BJ (cell line): ENCODE data around the gene TMEM14C. TPM values are rescaled to one million over a fixed set of nuclear protein-coding genes. Genes with fewer than 3 reads are reported as not detected.
A peak's percentile ranks its signal among the peaks of the same experiment; 100 is the strongest.
"Not testable (repeated sequence)": the region's sequence is repeated elsewhere in the genome, so short reads cannot be mapped to it uniquely, and the experiment has no call there.

Source experiments
- CTCF ChIA-PET: fragments of 350-600 bp; formaldehyde crosslinking; extraction: SDS; loops from one replicate; lab custom pipeline; 2021; ENCODE audit warnings: antibody characterized with exemption, inconsistent platforms; lab: Yijun Ruan, JAX
- POLR2A ChIA-PET: fragments of 300-600 bp; sonication (Branson Sonifier 250); formaldehyde crosslinking; extraction: SDS; loops from one replicate; lab custom pipeline; 2021; ENCODE audit warnings: antibody characterized with exemption; lab: Charles Lee
- DNase-seq: peaks from one replicate; pipeline ENCODE4 v3.0.0-alpha.2; 2011; ENCODE audit warnings: low read depth
- H3K27me3 ChIP-seq: 2 replicates; pipeline ENCODE4 v1.6.0; 2011; ENCODE audit warnings: low read length; ENCODE audit not compliant: control insufficient read depth, insufficient read depth
- H3K36me3 ChIP-seq: 2 replicates; pipeline ENCODE4 v1.5.1; 2011; ENCODE audit warnings: low read length; ENCODE audit not compliant: control insufficient read depth, insufficient read depth
- H3K4me3 ChIP-seq: 2 replicates; pipeline ENCODE4 v1.5.1; 2011; ENCODE audit warnings: low read depth, mild to moderate bottlenecking, control low read depth, low read length
- CTCF ChIP-seq: IDR thresholded peaks from 2 replicates; pipeline ENCODE4 v1.5.1; 2011; ENCODE audit warnings: low read depth, mild to moderate bottlenecking, control low read depth, inconsistent platforms, low read length, moderate library complexity; ENCODE audit not compliant: insufficient read depth
- polyA plus RNA-seq: library from polyadenylated mRNA; depleted of rRNA; stranded (reverse); fragments of >200 nt; gene quantifications from 2 replicates; pipeline ENCODE4 v1.2.3, GENCODE V29; 2011

Gene TMEM14C
- polyA plus RNA-seq, 1 experiment = 210 TPM

- no peak for DNase-seq
- ChIA-PET POLR2A (no interaction called here), CTCF (interaction anchor here (2.4 kb wide), 1 partner anchor 10 kb away, joined by 10 read pairs; no protein-coding TSS in a partner anchor)
- H3K4me3 ChIP-seq = no peak overlapping the region
- TF ChIP-seq CTCF = no peak
- H3K36me3 ChIP-seq = peaks cover 14% of the 10 kb centered on the region
- no peaks in the 10 kb centered on the region for H3K27me3 ChIP-seq
Measured at GRCh38 chr6:10749734-10750133, 26.9 kb downstream of the TMEM14C start.

GRCh38 chr6:10750568-10750967 is 27.7 kb downstream of the TMEM14C start:
- H3K27me3 ChIP-seq, DNase-seq, H3K4me3 ChIP-seq, POLR2A ChIA-PET: not testable (repeated sequence)
- H3K36me3 ChIP-seq = peaks cover 14% of the 10 kb centered on the region
- CTCF ChIA-PET = interaction anchor here (1.2 kb wide), 1 partner anchor 10 kb away, joined by 3 read pairs; no protein-coding TSS in a partner anchor

GRCh38 chr6:10751757-10752156 is 28.9 kb downstream of the TMEM14C start:
- DNase-seq, POLR2A ChIA-PET, H3K4me3 ChIP-seq, CTCF ChIA-PET, H3K27me3 ChIP-seq: not testable (repeated sequence)
- peaks cover 14% of the 10 kb centered on the region for H3K36me3 ChIP-seq

GRCh38 chr6:10756085-10756484 is 33.2 kb downstream of the TMEM14C start:
- DNase-seq = no peak
- peaks cover 9% of the 10 kb centered on the region for H3K36me3 ChIP-seq
- CTCF ChIA-PET = no interaction called here

GRCh38 chr6:10759312-10759839 is 36.5 kb downstream of the TMEM14C start:
- peak; percentile 59 for DNase-seq
- Histone ChIP-seq H3K4me3 (no peak overlapping the region), H3K36me3 (peaks cover under 1% of the 10 kb centered on the region), H3K27me3 (no peaks in the 10 kb centered on the region)
- ChIA-PET CTCF (interaction anchor here (0.9 to 2.4 kb wide), 5 partner anchors 10 to 40 kb away, joined by 3 to 10 read pairs (median 4); partner anchors contain the start of gene TMEM14B), POLR2A (no interaction called here)
- TF ChIP-seq CTCF = peak; percentile 66

More at GRCh38 chr6:10756085-10756484, 33.2 kb downstream of the TMEM14C start:
- H3K27me3 ChIP-seq = no peaks in the 10 kb centered on the region
- H3K4me3 ChIP-seq = no peak overlapping the region
- POLR2A ChIA-PET = no interaction called here
- no peak for TF ChIP-seq CTCF

- CTCF ChIA-PET = interaction anchor here (0.8 to 2.4 kb wide), 7 partner anchors 9 to 41 kb away, joined by 3 to 10 read pairs (median 4); partner anchors contain the start of gene TMEM14B
- POLR2A ChIA-PET = no interaction called here
- DNase-seq = peak; percentile 31
- H3K27me3 ChIP-seq = no peaks in the 10 kb centered on the region
- no peak overlapping the region for H3K4me3 ChIP-seq
- H3K36me3 ChIP-seq = no peaks in the 10 kb centered on the region; the same call in none of the 2 replicates
- no peak for TF ChIP-seq CTCF
Measured at GRCh38 chr6:10759884-10760329, 37.0 kb downstream of the TMEM14C start.
